ENCODE data around the gene FNIP2. TPM values are rescaled to one million over a fixed set of nuclear protein-coding genes. Genes with fewer than 3 reads are reported as not detected.
A peak's percentile ranks its signal among the peaks of the same experiment; 100 is the strongest.

FNIP2 gene
- total and polyA plus RNA-seq, 9 of the 15 experiments (the other 6 are each of a cell fraction or from before 2014, with no cell fraction given), result 1.7 to 15.5 (median 8.3) TPM

DNA sequence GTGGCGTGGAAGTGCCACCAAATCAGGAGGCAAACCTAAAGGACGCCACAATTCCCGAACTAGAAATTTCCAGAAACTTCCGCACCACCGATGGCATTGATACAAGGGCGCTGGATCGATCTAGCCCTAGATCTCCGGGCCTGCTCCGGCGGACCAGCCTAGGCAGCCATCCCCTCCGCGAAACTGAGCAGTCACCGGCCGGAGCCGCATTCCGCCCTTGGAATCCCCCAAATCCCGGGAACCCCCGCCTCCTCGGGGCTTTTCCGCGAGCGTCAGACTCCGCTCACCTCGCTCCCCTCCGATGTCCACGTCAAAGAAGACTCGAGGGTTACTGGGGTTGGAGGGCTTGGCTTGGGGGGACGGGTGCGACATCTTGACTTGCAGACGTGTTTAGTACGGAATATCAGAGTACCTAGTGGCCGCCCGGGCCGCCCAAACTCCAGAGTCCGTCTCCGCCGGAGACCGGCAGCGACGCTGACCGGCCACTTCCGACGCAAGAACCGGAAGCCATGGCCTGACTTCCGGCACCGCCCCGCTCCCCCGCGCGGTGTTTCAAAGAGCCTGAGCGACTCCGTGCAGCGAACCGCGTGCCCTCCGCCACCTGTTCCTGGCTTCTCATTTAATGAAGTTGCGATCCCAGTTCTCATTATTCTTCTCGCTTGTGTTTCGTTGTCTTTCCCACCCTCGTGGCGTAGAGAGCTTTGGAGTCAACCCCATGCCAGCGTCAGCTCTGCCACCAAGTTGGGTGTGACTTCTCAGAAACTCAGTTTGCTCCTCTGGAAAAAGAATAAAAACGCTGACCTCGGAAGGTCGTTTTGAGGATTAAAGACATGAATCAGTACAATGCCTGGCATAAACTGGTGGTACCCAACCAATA, 45.7 kb upstream of the FNIP2 start, which contains the start of gene PPID:
Gene PPID (minus strand): TSS at position 480 of the 877 bp plus-strand sequence. CDS start 108 bp downstream, at position 372.
- in situ Hi-C loops (cut with MboI), result loop anchor here (10.0 kb wide), 1 partner anchor 462 kb away; no protein-coding TSS in a partner anchor
- peaks cover 40% of the 10 kb centered on the region for H3K79me2 ChIP-seq (ENCODE audit: control insufficient read depth, insufficient read depth, low read length)
- H3K9me1 ChIP-seq (ENCODE audit: control insufficient read depth, insufficient read depth, low read length), result no peaks in the 10 kb centered on the region
- H3K27me3 ChIP-seq (ENCODE audit: control insufficient read depth in 2 of 2, insufficient read depth in 2 of 2, low read length in 2 of 2), result no peaks in the 10 kb centered on the region
- peak within 1 kb of the TSS; percentile 86 for H3K4me3 ChIP-seq
- BruUV-seq (replicated peaks), result TSS peak; percentile 99
- H3K4me1 ChIP-seq (replicated peaks in 1 of 2; ENCODE audit: control insufficient read depth in 2 of 2, insufficient read depth in 2 of 2, low read length in 2 of 2), result peaks cover 0 to 5% of the 10 kb centered on the region in 2 experiments; a peak in 2 of 5 replicates
- H3K9ac ChIP-seq (ENCODE audit: insufficient read depth in 1 of 2, low read depth in 2 of 2, low read length in 2 of 2), result peak within 1 kb of the TSS; percentile 89 to 96
- intact Hi-C loops (cut with micrococcal nuclease), result loop anchor here (2.0 kb wide), 1 partner anchor 50 kb away; the partner anchor contains the start of gene ETFDH
- H4K20me1 ChIP-seq (replicated peaks; ENCODE audit: control insufficient read depth, insufficient read depth, low read length), result no peaks in the 10 kb centered on the region
- ATAC-seq (peak; percentile 99), FAIRE-seq (peak; percentile 94), DNase-seq (ENCODE audit: extremely low read depth in 1 of 4, low spot score in 3 of 4) (peak; percentile 86 to 95 (median 88))
- CTCF ChIA-PET (ENCODE audit: low intra/inter-chr PET ratio), result no interaction called here
- peak within 1 kb of the TSS; percentile 100 for H3K4me2 ChIP-seq (ENCODE audit: insufficient read depth, low read length)
- 2% methylated on average over 58 of the region's 65 CpGs for WGBS (ENCODE audit: insufficient coverage, low coverage, missing lambda C conversion rate)
- 0 out of 2 replicates have a peak, but pooled peaks cover 2% of the 10 kb centered on the region for H3K9me3 ChIP-seq (replicated peaks; ENCODE audit: control insufficient read depth, insufficient read depth, low read depth, low read length)
- H2AFZ ChIP-seq (ENCODE audit: low read depth, low read length), result peak within 1 kb of the TSS; percentile 96
- peaks cover 36% of the 10 kb centered on the region for H3K36me3 ChIP-seq (ENCODE audit: control insufficient read depth, insufficient read depth, low read length)
- POLR2A ChIA-PET, result interaction anchor here (1.2 kb wide), 1 partner anchor 93 kb away, joined by 3 read pairs; no protein-coding TSS in a partner anchor
- H3K27ac ChIP-seq (ENCODE audit: extremely low read depth, low read depth, low read length), result peak within 1 kb of the TSS; percentile 91
- TF ChIP-seq ZC3H8 (IDR thresholded peaks at IDR 0.05) (no peak), BRCA1 (IDR thresholded peaks at IDR 0.05) (no peak), BRCA1 (CRISPR knock-in tag; IDR thresholded peaks at IDR 0.05) (no peak), SAP30 (IDR thresholded peaks at IDR 0.05; ENCODE audit: borderline replicate concordance, insufficient read depth, low read depth, low read length, poor library complexity, severe bottlenecking) (peak; percentile 95), ATF1 (CRISPR knock-in tag; IDR thresholded peaks at IDR 0.05) (no peak), ATF1 (tag; IDR thresholded peaks at IDR 0.05) (peak; percentile 68), CTBP1 (IDR thresholded peaks at IDR 0.05; ENCODE audit: borderline replicate concordance) (peak; percentile 13; the same call in 1 of the 2 replicates), ZNF696 (CRISPR knock-in tag; conservative IDR thresholded peaks at IDR 0.05) (no peak), HMGN3 (IDR thresholded peaks at IDR 0.05; ENCODE audit: borderline replicate concordance, extremely low read depth, insufficient read length, low read depth, low read length) (peak; percentile 36), RBM17 (IDR thresholded peaks at IDR 0.05; ENCODE audit: borderline replicate concordance, low read depth, low read length) (no peak), MTF1 (CRISPR knock-in tag; IDR thresholded peaks at IDR 0.05; ENCODE audit: borderline replicate concordance) (no peak), KLF1 (tag; IDR thresholded peaks at IDR 0.05) (peak; percentile 92), PRMT5 (CRISPR knock-in tag; IDR thresholded peaks at IDR 0.05) (no peak)
- TF ChIP-seq, protein P1, sequence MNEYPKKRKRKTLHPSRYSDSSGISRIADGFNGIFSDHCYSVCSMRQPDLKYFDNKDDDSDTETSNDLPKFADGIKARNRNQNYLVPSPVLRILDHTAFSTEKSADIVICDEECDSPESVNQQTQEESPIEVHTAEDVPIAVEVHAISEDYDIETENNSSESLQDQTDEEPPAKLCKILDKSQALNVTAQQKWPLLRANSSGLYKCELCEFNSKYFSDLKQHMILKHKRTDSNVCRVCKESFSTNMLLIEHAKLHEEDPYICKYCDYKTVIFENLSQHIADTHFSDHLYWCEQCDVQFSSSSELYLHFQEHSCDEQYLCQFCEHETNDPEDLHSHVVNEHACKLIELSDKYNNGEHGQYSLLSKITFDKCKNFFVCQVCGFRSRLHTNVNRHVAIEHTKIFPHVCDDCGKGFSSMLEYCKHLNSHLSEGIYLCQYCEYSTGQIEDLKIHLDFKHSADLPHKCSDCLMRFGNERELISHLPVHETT (CRISPR knock-in tag; conservative IDR thresholded peaks at IDR 0.05 in 1 of 2, IDR thresholded peaks at IDR 0.05 in 1 of 2), result no peak
- TF ChIP-seq, protein P2, sequence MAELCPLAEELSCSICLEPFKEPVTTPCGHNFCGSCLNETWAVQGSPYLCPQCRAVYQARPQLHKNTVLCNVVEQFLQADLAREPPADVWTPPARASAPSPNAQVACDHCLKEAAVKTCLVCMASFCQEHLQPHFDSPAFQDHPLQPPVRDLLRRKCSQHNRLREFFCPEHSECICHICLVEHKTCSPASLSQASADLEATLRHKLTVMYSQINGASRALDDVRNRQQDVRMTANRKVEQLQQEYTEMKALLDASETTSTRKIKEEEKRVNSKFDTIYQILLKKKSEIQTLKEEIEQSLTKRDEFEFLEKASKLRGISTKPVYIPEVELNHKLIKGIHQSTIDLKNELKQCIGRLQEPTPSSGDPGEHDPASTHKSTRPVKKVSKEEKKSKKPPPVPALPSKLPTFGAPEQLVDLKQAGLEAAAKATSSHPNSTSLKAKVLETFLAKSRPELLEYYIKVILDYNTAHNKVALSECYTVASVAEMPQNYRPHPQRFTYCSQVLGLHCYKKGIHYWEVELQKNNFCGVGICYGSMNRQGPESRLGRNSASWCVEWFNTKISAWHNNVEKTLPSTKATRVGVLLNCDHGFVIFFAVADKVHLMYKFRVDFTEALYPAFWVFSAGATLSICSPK (IDR thresholded peaks at IDR 0.05; ENCODE audit: borderline replicate concordance), result no peak
- TF ChIP-seq, protein P3, sequence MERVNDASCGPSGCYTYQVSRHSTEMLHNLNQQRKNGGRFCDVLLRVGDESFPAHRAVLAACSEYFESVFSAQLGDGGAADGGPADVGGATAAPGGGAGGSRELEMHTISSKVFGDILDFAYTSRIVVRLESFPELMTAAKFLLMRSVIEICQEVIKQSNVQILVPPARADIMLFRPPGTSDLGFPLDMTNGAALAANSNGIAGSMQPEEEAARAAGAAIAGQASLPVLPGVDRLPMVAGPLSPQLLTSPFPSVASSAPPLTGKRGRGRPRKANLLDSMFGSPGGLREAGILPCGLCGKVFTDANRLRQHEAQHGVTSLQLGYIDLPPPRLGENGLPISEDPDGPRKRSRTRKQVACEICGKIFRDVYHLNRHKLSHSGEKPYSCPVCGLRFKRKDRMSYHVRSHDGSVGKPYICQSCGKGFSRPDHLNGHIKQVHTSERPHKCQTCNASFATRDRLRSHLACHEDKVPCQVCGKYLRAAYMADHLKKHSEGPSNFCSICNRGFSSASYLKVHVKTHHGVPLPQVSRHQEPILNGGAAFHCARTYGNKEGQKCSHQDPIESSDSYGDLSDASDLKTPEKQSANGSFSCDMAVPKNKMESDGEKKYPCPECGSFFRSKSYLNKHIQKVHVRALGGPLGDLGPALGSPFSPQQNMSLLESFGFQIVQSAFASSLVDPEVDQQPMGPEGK (CRISPR knock-in tag; IDR thresholded peaks at IDR 0.05; ENCODE audit: borderline replicate concordance), result no peak

All from K562 (cell line).